ENCODE data around the gene TAGLN3.
A peak's percentile ranks its signal among the peaks of the same experiment; 100 is the strongest.
"Not testable (repeated sequence)": the region's sequence is repeated elsewhere in the genome, so short reads cannot be mapped to it uniquely, and the experiment has no call there.

TAGLN3 gene

DNA sequence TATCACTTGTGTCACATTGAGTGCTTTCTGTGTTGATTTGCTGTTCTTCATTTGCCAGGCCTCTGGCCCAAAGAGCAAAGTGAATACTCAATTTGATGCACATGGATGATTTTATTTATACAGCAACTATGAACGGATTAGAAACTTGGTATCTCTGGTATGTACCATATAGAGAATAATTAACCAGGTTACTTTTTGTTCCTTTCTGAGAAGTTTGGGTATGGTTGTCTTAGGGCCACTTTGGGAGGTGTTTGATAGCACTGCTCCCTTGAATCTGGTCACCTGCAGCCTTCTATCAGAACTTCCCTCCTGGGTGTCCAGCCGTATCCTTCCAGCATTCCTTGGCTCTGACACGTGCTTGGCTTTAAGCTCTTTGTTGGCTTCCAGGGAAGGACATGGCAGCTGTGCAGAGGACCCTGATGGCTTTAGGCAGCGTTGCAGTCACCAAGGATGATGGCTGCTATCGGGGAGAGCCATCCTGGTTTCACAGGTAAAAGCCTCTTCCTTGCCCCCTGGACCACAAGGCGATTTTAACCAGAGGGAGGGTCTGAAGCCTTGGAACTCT lies 12.7 kb downstream of the TAGLN3 start:
- no peak for DNase-seq

DNA sequence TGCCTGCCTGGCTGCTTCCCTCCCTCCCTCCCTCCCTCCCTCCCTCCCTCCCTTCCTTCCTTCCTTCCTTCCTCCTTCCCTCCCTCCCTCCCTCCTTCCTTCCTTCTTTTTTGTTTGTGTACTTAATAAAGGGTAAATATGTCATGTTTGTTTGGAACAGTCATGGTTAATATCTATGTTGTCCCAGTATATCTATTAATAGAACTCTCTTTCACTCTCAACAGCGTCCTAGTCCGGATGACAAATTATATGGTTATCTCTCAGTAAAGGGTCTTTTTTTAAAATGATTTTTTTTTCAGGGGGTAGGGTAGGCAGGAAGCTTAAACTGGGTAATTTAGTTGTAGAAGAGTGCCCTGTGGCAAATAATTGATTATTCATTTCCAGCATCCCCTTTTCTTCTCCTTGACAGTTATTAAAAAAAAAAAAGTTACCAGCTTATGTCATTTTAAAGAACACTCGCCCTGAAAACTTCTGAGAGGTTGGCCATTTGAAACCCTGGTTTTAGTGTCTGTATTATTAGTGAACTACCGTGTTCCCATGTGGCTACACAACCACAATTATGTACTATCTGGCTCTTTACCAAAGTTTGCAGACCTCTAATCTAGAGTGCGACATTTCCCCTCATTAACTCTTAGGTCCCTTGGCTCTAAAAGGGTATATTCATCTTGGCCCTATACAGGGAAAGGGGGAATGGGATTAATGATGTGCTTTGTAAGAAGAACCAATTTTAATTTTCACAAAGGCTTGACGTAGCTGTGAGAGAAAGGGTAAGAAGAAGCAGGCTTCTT lies 13.7 kb downstream of the TAGLN3 start:
- no peak for DNase-seq

DNA sequence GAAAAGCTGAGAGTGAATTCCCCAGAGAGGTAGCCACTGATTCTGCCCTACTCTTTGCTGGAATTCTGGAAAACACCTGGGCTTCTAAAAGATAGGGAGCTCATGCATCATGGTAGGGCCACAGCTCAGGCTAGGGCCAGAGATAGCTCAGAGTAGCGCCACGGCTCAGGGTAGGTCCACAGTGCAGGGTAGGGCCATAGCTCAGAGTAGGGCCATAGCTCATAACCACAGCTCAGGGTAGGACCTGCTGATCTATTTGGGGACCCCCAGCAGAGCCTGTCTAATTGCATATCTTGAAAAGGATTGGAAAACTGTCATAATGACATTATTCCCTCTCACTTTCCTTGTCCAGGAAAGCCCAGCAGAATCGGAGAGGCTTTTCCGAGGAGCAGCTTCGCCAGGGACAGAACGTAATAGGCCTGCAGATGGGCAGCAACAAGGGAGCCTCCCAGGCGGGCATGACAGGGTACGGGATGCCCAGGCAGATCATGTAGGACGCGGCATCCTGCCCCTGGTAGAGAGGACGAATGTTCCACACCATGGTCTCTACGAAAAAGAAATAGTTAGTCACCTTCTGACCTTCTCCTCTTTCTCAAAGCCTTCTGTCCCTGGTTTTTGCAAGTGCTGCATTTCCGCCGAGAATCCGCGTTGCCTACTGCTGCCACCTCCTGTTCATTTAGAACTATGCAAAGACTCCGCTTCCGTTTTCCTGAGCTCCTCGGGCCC lies 14.5 kb downstream of the TAGLN3 start:
- DNase-seq, result peak; percentile 50 to 80

DNA sequence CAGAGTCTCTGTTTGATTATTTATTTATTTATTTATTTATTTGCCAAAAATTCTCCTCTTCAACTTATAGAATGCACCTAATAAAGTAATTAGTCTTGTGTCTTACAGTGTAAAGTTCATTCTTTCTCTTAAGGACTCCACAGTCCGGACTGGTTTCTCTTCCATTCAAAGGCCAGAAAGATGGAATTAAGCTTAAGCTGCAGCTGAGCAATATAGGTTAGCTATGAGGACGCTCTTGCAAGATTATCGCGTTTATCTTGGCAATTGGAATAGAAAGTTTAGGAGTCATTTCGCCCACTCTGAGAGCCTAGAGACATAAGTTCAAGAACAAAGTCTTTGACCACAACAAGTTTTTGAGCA lies 15.0 kb downstream of the TAGLN3 start:
- DNase-seq, result no peak

DNA sequence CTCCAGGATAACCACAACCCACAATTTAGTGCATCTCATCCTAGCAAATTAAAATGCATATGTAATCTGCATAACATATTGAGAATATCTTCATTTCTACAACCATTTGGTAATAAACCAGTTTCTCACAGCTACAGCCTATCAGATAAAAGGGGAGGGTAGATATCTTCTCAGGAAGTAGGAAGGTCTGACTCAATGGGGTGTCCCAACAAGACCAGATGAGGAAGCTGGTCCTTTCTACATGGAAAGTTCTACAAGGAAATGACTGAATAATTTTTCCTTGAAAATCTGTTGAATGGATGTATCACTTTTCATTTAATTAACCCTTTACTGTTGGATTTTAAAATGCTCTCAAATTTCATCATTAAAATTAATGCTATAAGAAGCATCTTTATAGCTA lies 18.4 kb downstream of the TAGLN3 start:
- DNase-seq, result peak; percentile 68 to 78

DNA sequence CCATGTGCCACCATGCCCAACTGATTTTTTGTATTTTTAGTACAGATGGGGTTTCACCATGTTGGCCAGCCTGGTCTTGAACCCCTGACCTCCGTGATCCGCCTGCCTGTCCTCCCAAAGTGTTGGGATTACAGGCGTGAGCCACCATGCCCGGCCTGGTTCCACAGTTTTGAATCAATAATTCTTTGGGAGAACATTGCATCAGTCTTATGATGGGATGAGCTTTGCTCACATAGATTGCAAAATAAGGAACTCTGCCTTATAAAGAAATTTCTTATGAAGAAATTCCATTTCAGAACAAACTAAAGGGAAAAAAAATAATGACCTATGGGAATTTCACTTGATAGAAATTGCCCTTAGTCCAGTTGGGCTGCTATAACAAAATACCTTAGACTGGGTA lies 20.0 kb downstream of the TAGLN3 start:
- DNase-seq, result peak; percentile 14 to 23

DNA sequence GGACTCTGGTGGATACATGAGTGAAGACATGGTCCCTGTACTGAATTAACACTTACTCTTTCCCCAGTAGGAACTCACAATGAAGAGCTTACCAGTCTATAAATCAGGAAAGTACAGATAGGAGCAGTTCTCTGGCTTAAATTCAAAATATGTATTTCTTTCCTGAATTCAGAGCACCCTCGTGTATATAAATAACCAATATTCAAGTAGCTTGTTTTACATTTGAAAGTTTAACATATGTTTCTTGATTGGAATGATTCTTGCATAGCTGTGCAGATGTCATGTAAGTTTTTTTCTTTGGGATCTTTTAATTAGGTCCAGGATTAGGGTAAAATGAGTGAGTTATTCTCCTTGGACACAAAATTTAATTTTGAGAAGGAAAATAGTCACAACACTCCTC lies 21.0 kb downstream of the TAGLN3 start:
- no peak for DNase-seq

DNA sequence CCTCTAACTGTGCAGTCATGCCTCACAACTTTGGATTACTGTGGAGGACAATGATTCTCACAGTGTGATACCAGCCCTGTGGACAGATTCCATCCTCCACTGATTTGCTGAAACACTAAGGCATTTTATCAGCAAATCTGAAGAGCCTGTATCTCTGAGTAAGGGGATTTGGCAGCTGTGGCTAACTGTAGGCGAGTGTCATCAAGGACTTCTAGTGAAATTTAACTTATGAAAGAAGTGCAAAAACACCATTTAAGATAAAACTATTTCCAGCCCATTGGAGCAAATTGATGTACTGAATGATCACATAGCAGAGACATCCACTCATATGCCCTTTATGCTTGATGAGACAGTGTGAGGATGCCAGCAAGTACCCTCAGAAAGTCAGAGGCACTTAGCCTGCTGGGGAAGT lies 22.0 kb downstream of the TAGLN3 start:
- no peak for DNase-seq

DNA sequence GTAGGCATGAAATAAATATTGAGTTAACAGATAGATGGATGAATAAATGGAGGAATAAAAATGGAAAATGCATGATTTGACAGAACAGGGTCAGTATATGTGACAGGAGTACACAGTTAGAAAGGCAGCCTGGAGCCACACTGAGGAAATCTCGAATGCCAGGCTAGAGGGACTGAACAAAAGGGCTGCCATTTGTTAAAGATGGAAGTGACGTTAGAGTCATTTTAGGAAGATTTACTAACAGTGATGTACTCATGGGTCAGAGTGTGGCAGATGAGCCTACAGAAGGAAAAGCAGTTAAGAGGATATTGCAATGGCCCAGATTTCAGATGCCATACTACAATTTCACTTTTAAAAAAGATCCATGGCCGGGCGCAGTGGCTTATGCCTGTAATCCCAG lies 28.4 kb downstream of the TAGLN3 start:
- no peak for DNase-seq

DNA sequence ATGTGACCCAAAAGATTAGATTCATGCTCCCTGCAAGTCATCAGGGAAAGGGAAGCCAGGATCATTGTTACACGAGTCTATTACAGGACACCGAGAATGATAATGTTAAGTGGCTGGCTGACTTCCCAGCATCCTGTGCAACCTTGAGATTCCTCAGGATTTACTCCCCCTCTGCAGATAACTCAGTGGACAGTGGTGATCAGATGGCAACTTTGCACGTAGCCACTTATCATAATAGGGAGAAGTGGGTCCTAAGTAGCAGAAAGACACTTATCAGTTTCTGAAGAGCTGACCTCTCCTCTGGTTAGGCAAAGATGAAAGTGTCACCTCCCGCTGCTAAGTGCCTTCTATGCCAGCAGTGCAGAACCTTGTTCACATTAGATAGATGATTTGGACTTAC lies 29.1 kb downstream of the TAGLN3 start:
- DNase-seq, result no peak

DNA sequence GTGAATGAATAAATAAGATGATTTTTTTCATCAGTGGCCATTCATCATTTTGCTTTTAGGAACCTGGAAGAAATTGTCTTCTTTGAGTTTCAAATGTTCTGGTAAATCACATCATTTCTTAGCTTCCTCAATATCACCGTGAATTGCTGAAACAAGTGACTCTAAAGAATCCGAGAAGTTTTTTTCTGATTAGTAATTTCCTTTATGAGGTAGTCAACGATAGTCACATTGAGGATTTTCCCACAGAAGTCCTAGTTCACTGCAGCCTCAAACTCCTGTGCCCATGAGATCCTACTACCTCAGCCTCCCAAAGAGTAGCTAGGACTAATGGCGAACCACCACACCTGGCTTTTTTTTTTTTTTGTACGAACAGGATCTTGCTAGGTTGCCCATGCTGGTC lies 32.2 kb downstream of the TAGLN3 start:
- peak; percentile 18 to 33 for DNase-seq

DNA sequence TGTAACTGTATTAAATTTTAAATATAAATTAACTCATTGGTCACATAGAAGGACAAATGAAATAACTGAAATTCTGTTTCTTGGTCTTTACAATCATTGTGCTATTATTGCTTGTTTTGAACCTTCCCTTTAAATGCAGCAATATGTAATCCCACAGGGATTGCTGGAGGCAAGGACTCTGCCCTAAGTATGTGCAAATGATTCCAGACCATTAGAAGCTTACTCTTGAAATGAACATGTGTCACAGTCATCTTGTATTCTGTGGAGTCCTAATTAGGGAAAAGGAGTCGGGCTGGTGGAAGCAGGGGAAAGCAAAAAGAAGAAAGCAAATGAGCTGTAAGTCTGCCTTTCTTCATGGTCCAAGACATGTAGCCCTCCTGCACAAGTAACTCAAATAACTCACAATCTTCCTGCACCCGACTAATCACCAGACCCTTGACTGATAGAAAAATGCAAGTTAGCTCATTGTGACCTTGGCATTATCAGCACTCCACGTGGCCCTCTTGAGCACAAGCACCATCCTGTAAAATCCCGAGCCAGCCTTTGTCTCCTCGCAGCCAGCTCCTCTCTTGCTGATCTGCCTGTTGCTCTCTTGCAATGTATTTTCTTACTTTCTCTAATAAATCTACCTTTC lies 33.5 kb downstream of the TAGLN3 start:
- DNase-seq, result no peak

DNA sequence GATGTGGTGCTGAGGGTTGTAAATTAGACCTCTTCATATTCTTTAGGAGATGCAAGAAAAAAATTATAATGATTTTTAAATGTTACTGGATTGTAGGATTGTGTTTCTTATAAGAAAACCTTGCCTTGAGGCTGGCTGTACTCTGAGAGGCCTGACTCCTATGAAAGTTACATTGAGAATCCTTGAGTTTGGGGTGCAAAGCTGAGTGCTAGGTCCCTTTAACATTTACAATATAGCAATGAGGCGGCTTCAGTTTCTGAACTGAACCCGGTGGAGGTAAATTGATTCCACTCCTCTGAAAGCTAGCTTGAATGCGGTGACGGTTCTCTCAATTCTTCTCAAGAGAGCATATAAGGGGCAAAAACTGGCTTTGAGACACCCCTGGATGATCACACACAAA lies 35.7 kb downstream of the TAGLN3 start, which contains the start of gene TMPRSS7:
Gene TMPRSS7, plus strand, starts transcription at position 301 of the 400 bp plus-strand sequence. CDS start 110 bp downstream, outside the sequence.
- DNase-seq, result no peak

DNA sequence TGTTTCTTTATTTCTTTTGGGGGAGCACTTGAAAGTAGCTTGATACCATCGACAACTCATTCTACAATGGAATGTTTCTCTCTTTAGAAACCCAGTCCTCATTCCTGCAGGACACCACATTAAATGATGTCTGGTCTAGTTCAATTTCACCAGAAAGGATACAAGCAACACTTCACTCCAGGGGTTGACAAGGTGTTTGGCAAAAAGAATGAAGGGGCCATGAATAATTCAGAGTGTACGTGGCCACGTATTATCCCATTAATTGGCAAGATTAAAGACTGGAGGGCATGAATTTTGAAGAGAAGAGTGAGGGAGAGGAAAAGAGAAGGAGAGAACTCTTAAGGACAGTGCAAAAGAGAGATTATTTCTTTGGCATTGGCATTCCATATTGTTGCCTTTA lies 36.5 kb downstream of the TAGLN3 start:
- no peak for DNase-seq

DNA sequence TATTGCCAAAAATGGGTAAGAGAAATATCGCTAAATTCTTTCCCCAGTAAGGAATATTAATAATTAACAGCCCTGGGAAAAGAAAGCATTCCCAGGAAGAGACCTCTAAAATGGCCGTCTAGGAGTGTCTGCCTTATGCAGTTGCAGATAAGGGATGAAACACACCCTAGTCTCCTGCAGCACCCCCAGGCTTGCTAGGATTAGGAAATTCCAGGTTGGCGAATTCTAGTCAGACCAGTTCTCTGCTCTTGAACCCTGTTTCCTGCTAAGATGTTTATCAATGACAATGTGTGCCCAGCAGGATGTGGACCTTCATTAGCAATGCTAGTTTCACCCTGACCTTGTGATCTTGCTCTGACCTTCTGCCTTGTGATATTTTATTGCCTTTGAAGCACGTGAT lies 38.5 kb downstream of the TAGLN3 start:
- not testable (repeated sequence) for DNase-seq

DNA sequence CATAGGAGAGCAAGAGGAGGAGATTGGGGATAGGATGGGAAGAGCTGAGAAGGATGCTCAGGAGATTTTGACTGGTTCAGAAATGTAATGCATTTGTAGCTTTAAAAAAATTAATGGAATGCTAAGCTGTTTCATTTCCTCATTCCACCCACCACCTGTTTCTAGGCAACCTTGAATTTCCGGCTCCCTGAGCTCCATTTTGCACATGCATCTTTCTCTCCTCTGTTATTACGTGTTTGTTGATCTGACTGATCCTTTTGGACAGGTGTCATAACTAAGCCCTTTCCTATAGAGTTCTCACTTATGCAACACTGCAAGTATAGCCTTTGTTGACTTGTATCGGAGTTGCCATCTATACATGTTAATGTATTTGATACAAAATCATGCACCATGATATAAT lies 40.1 kb downstream of the TAGLN3 start:
- no peak for DNase-seq

DNA sequence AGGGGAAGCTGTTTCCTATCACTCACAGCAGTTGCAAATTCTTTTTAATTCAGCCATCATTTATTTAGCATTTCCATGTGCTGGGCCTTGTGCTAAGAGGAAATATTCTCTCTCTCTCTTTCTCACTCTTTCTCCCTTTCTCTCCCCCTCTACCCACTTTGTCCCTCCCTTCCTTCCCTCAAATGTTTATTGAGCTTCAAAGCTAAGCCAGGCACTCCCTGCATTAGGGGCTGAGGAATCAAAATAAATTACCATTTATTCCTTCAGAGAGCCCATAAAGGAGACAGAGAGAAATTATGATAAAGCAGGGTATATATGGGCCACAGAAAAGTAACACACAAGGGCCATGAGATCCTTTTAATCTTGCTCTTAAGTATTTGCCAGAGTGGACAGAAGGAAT lies 42.6 kb downstream of the TAGLN3 start:
- DNase-seq, result no peak

DNA sequence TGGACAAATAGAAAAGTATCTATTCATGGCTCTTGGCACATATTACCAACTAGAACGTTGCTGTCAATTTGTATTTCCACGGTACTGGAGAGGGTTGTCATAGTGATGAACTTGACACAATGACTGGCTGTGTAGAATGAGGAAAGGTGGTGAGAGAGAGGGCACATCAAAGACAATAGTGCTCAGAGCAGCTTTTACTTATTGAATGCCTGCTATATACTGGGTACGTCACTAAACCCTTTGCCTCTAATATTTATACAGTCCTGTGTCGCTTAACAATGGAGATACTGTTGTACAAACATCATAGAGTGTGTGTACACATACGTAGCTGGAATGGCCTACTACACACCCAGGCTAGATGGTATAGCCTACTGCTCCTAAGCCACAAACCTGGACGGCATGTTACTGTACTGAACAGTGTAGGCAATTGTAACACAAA lies 44.1 kb downstream of the TAGLN3 start:
- no peak for DNase-seq

DNA sequence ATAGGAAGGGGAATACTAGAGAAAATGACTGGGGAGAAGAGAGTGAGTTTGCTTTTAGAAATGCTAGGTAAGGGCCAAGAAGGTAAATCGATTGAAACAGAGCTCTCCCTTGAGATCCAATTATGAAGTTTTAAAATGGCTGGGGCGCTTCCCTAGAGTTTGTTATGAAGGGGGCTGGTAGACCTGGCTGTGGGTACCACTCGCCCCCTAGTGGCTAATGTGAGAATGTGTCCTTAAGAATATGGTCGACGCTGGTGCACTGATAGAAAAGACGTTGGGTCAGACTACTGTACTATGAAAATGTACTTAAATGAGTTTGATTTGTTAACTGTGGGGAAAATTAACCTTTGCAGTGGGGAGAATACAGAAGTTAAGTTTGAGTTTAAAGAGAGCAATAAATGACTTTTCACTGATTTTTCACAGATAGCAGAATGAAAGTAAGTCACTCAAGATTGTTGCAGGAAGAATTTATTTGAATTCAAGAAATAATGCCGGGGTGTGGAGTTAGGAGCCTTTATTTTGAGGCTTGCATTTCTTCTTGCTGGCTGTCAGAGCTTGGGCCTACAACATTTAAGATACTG lies 45.0 kb downstream of the TAGLN3 start:
- peak; percentile 46 to 74 for DNase-seq

DNA sequence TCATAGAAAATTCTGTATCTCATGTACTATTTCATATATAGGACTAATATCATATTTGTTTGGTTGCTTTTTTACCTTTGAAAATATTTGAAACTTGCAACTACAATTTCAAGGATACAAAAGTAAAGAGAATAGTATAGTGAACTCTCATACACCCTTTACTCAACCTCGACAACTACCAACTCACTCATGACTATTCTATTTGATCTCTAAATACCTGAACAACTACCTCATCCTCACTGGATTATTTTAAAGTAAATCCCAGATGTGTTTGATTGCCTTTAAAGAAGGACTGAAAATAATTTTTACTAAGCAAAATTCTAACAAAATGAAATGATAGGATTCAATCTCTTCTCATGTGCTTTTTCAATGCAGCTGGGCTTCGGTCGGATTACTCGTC lies 47.9 kb downstream of the TAGLN3 start:
- no peak for DNase-seq

DNA sequence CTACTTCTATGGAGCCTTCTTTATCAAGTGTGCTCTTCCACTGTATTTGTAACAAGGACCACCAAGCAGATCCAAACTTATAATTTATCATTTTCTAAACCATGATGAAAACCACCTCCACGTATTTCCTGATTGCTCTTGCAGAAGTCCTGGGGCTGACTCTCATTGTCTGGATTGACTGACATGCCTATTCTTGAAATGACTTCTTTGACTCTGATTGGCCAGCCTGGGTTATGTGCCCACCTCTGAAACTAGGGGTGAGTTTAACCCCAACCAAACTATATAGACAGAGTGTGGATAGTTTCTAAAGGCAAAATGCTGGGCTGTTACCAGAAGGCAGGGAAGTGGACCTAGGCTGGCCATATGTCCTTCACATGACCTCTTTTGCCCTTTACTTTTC lies 48.5 kb downstream of the TAGLN3 start:
- no peak for DNase-seq

DNA sequence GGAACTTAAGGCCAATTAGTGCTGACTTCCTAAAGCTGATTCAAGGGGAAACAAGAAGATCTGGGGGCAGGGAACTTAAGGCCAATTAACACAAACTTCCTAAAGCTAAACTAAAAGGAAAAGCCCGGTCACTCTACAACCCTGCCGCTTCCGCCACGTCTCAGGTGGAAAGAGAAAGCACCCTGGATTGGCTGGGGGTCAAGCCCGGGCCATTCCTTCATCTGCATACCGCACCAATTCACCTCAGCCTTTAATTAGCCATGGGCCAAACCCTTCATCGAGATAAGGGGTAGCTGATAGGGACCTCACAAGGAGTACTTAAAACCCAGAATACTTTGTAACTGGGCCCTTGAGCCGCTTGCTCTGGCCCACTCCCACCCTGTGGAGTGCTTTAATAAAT lies 50.2 kb downstream of the TAGLN3 start:
- no peak for DNase-seq

DNA sequence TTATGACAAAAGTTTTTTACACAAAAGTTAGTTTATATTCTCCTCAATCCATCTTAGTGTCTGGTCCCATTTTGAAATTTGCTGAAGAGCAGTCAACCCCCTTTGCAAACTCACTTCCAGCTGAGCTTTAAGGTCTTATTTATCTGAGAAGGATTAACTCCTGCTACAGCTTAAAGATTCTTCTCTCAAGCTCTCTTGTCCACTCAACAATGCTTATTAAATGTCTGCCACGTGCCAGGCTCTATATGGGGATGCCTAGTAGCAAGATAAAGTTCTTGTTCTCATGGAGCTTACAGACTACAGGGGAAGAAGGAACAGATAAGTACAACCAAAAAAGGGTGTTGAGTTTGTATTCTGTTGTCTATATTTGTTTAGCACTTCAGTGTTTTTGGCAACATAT lies 54.5 kb downstream of the TAGLN3 start:
- no peak for DNase-seq
